Stimulated activated CD4-positive, alpha-beta T cell treated with anti-CD3 and anti-CD28 coated beads, Interleukin-4, amount 100 ng/mL, for 1 hour (primary cell): ENCODE results near the gene PREX1.
"Not testable (repeated sequence)": the region's sequence is repeated elsewhere in the genome, so short reads cannot be mapped to it uniquely, and the experiment has no call there.

Source experiments
- DNase-seq: peaks from one replicate; pipeline ENCODE4 v3.0.0-alpha.2; 2020

PREX1 gene

GRCh38 chr20:48614593-48615274 is 213.1 kb downstream of the PREX1 start:
- no peak for DNase-seq

DNA sequence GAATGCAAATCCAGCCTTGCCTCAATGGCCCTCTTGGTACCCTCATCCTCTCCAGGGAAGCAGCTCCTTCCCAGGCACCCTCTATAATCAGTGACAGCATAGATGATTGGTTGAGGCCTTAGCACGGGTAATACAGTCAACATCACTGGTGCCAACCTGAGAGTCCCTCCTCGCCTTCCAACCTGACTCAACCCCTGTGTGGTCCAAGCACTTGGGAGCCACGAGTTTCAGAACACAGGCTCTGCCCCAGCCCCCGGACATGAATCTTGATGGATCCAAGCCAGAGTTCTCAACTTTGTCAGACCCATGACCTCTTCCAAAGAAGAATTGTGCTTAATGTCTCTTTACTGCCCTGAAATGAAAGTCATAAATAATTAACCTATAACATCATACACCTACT is 213.9 kb downstream of the PREX1 start:
- no peak for DNase-seq

GRCh38 chr20:48612335-48612734 is 215.5 kb downstream of the PREX1 start:
- no peak for DNase-seq

- DNase-seq: no peak
These were observed 216.8 kb downstream of the PREX1 start for GRCh38 chr20:48610996-48611395.

DNA sequence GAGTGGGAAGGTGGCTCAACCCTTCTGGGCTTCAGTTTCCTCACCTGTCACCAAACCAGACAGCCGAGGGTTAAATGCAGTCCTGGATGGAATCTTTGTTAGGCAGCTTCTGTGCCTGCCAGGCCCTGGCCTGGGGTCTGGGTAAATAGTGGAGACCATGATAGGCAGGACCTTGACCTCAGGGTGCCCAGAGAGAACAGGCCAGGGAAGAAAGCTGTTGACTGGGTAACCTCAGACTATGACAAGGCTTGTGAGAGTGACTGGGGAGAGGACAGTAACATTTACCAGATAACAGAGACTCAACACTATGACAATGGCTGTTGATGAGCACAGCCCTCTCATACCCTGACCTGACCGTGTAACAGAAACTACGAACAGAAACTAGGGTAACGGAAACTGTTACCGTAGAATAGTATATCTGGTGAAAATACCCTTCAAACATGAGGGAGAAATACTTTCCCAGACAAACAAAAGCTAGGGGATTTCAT is 218.3 kb downstream of the PREX1 start:
- no peak for DNase-seq

DNA sequence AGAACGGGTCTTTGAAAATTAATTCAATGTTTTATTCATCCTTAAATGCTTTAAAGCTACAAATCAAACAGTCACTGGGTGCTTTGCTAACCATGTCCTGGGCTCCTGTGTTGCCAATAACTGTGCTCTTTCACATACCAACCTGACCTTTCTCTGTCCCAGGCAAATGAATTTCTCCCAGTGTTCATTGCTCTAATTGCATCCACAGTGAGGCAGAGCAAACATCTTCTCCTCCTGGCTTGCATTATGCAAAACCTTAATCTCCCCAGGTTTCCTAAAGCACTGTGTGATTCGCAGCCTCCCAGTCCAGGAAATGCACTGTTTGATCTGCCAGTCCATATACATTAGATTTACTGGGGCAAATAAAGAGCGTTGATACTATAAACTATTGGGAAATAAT is 219.0 kb downstream of the PREX1 start:
- DNase-seq: no peak

DNA sequence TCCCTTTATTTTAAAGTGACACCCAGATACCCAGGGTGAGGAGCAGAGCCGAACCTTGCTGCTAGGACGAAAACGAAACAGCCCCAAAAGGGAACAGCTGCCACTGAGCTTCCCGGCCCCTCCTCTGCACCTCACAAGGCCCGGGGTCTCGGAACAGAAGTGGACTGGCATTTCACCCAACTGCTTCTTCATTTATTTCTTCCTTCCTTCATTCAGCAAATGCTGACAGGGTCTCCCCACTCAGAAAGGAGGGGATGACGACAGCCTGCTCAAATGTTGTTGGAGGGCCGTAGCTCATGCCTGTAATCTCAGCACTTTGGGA is 220.3 kb downstream of the PREX1 start:
- no peak for DNase-seq

DNA sequence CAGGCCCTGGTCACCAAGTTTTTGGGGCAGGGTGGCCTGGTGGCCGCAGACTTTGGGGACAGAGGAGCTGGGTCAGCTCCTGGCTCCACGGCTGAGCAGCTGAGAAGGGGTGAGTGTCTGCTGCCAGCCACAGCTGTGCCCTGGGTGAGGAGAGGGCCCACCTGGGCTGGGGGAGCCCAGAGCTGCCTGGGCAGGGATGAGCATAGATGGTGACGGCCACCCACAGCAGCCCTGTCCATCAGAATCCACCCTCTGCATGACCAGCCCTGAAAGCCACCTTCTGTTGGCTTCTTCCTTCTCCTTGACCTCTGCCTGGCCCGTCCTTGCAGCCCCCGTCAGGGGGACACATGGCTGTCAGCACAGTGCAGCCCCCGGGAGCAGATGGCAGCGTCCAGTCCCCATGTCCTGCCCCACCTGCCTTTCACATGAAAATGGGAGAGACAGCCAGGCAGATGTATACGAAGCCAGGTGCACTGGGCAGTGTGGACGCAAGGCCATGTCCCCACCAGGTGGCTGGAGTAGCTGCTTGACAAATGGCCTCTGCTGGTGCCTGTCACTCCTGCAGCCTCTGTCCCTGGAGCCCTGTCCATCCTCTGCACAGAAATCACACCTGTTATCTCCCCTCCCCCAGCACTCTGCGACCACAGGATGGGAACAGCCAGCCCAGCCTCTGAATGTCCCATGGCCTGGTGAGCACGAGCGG is 220.8 kb downstream of the PREX1 start:
- no peak for DNase-seq

DNA sequence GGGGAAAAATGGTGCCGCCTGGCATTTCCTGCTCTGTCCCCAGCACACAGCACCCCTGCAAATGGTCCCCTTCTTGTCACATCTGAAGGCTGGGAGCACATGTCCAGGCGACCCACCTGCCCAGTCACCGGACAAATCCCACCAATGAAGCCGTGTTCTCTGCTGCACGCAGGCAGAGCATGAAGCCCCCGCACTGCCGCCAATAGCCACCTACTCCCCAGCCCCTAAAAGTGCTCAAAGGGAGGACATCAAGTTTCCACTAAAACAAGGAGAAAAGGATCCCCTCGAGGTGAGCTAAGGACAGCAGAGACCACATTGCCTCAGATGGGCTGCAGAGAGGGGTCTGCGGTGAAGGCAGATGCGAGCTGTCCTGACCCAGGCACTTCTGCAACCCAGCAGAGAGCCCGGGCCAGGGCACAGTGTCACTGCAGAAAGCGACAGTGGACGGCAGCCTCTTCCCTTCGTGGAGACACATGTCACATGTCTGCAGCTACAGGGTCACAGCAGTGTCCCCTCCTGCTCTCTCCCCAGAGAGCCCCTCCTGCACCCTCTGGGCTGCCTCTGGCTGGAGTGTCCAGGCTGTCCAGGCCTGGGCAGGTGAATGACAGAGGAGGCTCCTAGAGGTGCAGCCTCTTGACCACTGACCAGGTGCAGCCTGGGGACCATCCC is 221.5 kb downstream of the PREX1 start:
- no peak for DNase-seq

GRCh38 chr20:48605364-48606171 is 222.2 kb downstream of the PREX1 start:
- DNase-seq: no peak

- no peak for DNase-seq
These were observed 222.9 kb downstream of the PREX1 start for GRCh38 chr20:48604936-48605335.

GRCh38 chr20:48604426-48604825 is 223.4 kb downstream of the PREX1 start:
- DNase-seq: no peak

GRCh38 chr20:48603819-48604405 is 223.9 kb downstream of the PREX1 start:
- no peak for DNase-seq

DNA sequence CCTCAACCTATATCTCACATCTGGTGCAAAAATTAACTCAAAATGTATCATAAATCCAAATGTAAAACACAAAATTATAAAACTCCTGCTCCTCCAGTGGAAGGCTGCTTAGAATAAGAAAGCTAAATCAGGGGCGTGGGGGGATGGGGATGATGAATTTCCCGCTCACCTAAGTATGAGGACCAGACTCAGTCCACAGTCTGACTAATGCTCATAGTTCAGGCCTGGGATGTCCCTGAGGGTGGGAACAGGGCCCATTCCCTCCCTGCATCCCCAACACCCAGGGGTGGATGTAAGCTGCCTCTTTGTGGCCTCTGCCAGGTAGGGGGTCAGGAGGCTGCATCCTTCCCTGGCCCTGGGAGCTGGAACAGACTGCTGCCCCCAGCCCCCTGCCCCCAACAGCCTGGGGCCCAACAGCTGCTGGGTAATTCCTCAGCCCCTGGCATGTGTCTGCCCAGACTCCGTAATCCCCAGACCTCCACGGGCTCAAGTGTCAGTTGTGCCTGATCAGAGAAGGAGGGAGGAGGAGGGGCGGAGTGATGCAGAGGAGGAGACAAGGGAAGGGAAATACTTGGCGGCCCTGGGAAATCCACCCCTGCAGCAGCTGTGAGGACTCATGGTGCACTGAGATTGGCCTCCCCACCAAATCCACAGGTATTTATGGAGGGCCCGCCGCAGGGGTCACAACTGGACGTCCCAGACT is 224.5 kb downstream of the PREX1 start:
- no peak for DNase-seq

DNA sequence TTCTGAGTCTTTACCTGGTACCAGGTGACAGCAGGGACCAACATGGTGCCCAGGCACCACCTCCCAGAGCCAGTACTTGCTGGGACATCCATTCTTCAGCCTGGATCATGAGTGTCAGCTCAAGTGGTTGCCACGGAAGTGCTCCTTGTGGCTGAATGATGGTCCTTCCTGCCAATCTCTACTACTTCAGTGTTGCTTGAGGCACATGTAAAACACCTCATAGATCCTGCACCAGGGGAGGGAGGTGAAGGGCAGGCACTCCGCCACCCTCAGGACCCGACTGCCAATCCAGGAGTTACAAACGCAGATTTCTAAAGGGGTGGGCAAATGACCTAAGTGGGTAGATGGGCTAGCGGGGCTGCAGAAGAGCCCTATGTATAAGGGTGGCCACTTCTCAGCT is 226.0 kb downstream of the PREX1 start:
- DNase-seq: no peak

DNA sequence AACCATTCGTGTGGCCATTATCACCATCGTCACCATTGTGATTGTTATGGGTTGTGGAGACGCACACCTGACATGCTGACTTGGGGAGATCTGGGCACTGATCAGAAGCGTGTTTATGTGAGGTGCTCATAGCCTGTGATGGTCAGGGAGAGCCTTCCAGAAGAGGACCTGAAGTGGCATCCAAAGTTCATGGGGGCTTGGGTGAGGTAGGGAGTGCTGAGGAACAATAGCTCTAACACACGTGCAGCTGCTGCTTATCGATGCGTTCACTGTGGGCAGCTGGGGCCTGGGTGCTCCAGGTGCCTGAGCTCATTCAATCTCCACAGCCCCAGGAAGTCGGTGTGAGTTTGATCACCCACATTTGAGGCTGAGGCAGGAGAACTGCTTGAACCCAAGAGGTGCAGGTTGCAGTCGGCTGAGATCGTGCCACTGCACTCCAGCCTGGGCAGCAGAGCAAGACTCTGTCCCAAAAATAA is 227.3 kb downstream of the PREX1 start:
- no peak for DNase-seq

GRCh38 chr20:48599748-48600469 is 227.9 kb downstream of the PREX1 start:
- no peak for DNase-seq

- DNase-seq: no peak
These were observed 228.6 kb downstream of the PREX1 start for GRCh38 chr20:48599106-48599747.

GRCh38 chr20:48598303-48598941 is 229.4 kb downstream of the PREX1 start:
- DNase-seq: not testable (repeated sequence)
